Globus pallidus (tissue), 1 donor: ENCODE measurements around the gene SMAD7.

Source experiments
- DNase-seq: peaks from one replicate; pipeline ENCODE4 v3.0.0-alpha.2; 2015; ENCODE audit warnings: low spot score

Gene SMAD7

GRCh38 chr18:48914581-48915251 is 36.0 kb downstream of the SMAD7 start:
- no peak for DNase-seq

GRCh38 chr18:48913775-48914174 is 37.0 kb downstream of the SMAD7 start:
- DNase-seq, result no peak

- DNase-seq, result no peak
Observed at GRCh38 chr18:48913201-48913600, 37.6 kb downstream of the SMAD7 start.

GRCh38 chr18:48910972-48911545 is 39.7 kb downstream of the SMAD7 start:
- no peak for DNase-seq

- DNase-seq, result no peak
Observed at GRCh38 chr18:48909721-48910120, 41.0 kb downstream of the SMAD7 start.

- no peak for DNase-seq
Observed at GRCh38 chr18:48908916-48909315, 41.8 kb downstream of the SMAD7 start.

GRCh38 chr18:48905513-48905912 is 45.3 kb downstream of the SMAD7 start:
- DNase-seq, result no peak

- no peak for DNase-seq
Observed at GRCh38 chr18:48904847-48905394, 45.8 kb downstream of the SMAD7 start.

GRCh38 chr18:48904091-48904490 is 46.7 kb downstream of the SMAD7 start:
- no peak for DNase-seq

GRCh38 chr18:48902856-48903601 is 47.7 kb downstream of the SMAD7 start:
- peak; percentile 41 for DNase-seq

- peak; percentile 52 for DNase-seq
Observed at GRCh38 chr18:48902023-48902855, 48.5 kb downstream of the SMAD7 start.

GRCh38 chr18:48901145-48902022 is 49.4 kb downstream of the SMAD7 start:
- no peak for DNase-seq

GRCh38 chr18:48900469-48900868 is 50.3 kb downstream of the SMAD7 start:
- no peak for DNase-seq

GRCh38 chr18:48899558-48900174 is 51.1 kb downstream of the SMAD7 start:
- DNase-seq, result no peak

GRCh38 chr18:48898521-48898920 is 52.2 kb downstream of the SMAD7 start:
- no peak for DNase-seq

GRCh38 chr18:48897531-48897930 is 53.2 kb downstream of the SMAD7 start:
- DNase-seq, result no peak

- peak; percentile 73 for DNase-seq
Observed at GRCh38 chr18:48896875-48897511, 53.8 kb downstream of the SMAD7 start.

- DNase-seq, result no peak
Observed at GRCh38 chr18:48896326-48896874, 54.4 kb downstream of the SMAD7 start.

- DNase-seq, result no peak
Observed at GRCh38 chr18:48894799-48895346, 55.9 kb downstream of the SMAD7 start.
